Stimulated activated CD4-positive, alpha-beta T cell treated with anti-CD3 and anti-CD28 coated beads, Interleukin-1b, Interleukin-23, amount 100 ng/mL, for 1 hour (primary cell): ENCODE measurements around the gene PSMB8.
"Not testable (repeated sequence)": the region's sequence is repeated elsewhere in the genome, so short reads cannot be mapped to it uniquely, and the experiment has no call there.

Source experiments
- DNase-seq, 2 donors: peaks; one replicate each; pipeline ENCODE4 v3.0.0-alpha.2; 2020; ENCODE audit warnings: low read depth in 2 of 2

PSMB8 gene

DNA sequence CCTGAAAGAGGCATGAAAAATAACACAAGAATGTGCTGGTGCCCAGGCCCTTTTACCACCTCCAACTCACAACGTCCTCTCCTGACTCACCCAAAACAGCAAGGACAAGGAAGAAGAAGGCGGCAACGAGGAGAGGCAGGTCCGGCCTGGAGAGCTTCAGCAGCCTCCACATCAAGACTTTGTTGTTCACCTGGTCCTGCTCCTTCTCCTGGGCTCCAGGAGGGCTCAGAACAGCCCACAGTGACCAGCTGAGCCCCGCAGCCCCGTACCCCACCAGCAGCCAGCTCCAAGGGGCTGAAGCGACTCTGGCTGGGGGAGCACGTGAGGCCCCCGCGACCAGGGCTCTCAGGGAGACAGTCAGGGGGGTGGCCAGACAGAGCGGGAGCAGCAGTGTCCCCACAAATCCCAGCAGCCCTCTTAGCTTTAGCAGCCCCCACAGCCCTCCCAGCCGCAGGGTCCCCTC is 6.2 kb downstream of the PSMB8 start:
- no peak for DNase-seq

DNA sequence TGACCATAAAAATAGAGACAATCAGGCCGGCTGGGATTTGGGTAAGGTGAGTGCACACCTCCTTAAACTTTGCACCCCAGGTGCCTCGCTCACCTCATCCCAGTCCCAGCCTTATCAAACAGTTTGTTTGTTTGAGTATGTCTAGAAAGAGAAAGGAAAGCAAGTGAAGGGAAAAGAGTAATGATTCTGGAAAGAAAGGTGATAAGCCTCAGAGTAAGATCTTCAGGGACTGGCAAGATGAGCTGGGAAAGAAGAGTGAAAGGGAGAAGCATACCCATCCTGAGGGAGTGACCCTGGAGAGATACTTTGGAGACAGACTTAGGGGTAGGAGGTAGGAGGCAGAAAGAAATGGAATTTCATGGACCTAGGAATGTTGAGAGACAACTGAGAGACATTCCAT is 7.0 kb downstream of the PSMB8 start:
- no peak for DNase-seq

DNA sequence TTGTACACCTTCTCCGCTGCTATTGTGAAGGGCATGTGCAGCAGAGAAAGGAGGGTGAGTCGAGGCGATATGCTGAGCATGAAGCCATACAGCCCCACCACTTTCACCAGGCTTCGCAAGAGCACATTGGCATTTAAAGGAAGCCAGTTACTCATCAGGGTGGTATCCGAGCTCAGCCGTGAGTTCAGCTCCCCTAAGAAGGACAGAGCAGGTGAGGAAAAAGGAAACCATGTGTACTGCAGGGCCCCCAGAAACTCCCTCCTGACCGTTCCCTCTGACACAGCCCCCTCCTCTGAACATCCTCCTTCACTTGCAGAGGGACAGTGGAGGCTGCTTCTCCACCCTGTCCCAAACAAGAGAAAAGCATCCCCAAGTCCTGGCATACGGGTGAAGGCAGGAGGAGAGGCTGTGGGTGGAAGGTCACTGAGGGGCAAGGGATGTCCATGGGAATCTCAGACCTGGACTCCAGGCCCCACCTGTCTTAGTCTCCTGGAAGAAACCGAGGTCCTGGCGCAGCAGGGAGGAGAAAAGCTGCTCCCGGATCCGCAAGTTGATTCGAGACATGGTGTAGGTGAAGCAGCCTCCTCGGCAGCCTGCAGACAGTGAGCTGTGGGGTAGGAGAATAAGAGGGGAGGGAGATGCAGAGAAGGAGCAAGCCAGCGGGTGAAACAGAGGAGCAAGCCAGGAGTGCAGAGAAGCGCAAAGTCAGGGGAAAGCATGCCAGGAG is 8.5 kb downstream of the PSMB8 start:
- DNase-seq, result no peak

DNA sequence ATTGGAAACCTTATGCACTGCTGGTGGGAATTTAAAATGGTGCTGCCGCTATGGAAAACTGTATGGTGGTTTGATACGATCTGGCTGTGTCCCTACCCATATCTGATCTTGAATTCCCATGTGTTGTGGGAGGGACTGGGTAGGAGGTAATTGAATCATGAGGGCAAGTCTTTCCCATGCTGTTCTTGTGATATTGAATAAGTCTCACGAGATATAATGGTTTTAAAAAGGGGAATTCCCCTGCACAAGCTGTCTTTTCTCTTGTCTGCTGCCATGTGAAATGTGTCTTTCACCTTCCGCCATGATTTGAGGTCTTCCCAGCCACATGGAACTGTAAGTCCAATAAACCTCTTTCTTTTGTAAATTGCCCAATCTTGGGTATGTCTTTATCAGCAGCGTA is 10.2 kb downstream of the PSMB8 start:
- DNase-seq, result no peak

DNA sequence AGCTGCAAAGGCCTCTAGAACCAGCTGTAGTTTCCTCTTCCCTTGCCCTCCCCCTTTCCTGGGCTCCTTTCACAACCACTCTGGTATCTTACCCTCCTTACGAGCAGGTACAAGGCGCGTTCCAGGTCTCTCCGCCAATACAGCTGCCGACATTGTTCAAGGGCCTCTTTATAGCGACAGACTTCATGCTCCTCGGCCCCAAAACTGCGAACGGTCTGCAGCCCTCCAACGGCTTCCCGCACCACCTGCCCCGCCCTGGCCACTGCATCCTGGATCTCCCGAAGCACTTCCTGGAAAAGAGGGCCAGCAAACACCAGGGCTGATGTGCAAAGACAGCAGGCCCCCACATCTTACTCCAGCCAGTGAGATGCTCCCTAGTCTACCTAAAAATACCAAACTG is 11.3 kb downstream of the PSMB8 start:
- DNase-seq, result no peak

DNA sequence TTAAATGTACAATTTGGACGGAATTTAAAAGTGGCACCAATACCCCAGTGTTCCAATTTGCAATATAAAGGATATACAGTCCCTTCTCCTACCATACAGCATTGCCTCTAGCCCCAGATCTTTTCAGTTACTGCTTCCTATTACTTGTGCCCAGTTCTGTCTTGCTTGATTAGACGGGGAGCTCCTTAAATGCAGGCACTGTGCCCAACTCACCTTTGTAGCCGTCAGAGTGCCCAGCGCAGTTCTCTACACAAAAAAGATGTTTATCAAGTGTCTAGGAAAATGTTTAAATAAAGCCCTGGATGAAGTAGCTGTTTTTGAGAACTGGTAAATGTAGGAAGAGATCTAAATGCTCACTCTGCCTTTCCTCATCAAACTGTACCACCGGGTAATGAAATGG is 12.9 kb downstream of the PSMB8 start:
- no peak for DNase-seq

DNA sequence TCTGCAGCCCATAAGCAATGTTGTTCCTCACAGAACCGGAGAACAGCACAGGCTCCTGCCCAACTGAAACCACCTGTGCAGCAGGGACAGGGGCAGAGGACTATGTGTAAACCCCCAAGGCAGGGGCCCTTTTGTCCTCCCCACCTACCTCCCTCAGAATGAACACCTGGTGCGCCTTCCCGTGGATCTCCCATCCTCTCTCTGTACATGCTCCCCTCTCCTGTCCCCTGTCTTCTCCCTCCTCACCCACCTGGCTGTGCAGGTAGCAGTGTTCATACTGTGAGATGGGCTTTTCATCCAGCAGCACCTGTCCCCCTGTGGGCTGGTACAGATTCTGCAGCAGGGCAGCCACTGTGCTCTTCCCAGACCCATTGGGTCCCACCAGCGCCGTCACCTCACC is 13.8 kb downstream of the PSMB8 start:
- no peak for DNase-seq

DNA sequence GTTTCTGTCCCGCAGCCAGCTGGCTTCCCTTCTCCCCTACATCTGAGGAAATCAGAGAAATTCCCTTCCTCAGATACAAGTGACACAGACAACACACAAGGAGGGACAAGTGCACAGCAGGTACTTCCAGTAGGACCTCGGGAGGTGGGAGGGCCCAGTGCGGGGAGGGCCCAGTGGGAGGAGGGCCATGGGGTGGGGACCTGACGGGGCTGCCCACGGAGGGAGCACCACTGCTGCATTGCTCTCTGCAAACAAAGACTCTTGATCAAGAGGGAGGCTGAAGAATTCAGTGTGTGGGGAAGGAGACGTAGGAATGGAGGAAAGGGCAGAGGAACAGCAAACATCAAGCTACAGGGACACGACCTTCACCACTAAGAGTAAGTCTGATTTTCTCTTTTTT is 14.4 kb downstream of the PSMB8 start:
- no peak for DNase-seq

DNA sequence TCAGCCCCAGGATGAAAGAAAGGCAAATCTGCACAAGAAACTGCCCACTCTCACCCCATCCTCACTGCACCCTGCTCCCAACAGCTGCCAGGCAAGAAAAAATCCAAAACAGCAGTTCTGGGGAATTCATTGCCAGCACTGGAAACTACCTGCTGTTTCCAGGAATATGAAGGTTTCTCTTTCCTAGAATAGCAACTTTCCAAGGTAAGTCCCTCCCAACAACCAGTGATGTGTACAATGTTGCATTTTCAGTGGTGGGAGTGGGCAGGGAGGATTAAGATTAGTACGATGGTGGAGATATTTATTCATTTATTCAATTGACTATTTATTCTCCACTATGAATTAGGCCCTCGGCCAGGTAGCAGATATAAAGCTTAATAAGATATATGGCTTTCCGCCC is 16.8 kb downstream of the PSMB8 start:
- no peak for DNase-seq

DNA sequence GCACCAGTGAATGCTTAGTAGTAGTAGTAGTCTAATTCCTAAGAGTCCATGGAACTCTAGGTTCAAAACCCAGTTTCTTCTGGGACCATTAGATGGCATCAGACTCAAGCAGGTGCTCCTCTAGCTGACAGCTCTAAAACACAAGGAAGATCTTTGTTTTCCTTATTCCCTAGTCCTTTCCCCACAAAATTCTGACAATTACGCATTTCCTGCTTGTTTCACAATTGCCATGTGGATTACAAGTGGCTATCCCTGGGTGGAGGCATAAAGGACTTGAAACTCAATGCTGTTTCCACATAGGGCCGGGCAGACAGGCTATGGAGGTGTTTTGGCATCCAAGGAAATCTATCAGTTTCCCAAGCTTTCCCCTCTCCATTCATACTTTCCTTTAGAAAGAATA is 17.9 kb downstream of the PSMB8 start:
- no peak for DNase-seq

DNA sequence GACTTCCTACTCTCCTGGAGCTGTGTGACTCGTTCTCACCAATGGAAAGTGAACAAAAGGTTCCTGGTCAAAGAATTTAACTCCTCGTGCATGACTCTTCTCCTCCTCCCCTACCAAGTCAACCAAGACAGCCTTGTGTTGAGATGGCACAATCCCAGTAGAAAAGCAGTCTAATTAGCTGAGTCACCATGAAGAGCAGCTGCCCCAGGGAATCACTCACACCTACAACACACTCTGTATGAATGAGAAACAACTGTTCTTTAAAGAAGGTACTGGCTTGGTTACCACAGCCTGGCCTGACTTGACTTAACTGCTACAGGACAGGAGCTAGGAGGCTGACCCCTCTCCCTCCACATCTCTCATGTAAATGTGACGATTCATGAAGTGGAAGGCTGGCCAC is 24.1 kb downstream of the PSMB8 start:
- DNase-seq, result no peak

DNA sequence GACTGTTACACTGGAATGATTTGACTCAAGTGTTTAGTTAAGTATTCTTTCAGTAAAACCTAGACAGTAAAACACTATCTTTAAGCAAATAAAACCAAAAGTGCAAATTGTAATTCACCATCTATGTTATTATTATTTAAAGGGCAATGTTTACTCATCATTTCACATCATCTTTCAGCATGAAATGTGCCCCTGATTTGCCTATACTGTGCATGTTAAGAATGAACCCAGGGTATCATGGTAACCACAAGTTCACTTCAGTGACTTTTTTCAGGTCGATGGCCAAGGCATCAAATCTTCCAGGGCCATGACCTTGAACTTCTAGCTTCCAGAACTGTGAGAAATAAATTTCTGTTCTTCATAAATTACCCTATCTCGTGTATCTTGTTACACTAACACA is 25.0 kb downstream of the PSMB8 start:
- DNase-seq, result no peak

DNA sequence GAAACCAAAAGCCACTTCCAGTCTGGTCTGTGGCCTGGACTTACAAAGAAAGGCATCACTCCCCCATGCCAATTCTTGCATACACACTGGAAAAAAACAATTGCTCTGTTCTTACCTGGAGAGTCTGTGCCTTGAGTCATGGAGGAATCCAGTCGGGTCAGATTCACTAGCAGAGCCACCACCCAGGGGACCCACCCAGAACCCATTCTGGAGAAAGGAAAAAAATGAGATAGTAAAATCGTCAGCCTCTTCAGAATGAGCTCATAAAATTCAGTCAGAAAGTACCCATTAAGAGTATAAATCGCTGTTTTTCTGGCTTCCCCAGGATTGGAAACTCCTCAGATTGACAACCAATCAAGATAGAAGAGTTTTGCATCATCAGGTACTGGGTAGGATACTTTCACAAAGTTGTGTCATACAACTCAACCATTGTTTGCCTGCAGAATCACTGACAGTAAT is 27.1 kb downstream of the PSMB8 start, which contains the start of gene HLA-DOB:
TSS of gene HLA-DOB (minus strand) at position 257 of the 459 bp plus-strand sequence. CDS start at position 206, 51 bp downstream.
- no peak for DNase-seq

DNA sequence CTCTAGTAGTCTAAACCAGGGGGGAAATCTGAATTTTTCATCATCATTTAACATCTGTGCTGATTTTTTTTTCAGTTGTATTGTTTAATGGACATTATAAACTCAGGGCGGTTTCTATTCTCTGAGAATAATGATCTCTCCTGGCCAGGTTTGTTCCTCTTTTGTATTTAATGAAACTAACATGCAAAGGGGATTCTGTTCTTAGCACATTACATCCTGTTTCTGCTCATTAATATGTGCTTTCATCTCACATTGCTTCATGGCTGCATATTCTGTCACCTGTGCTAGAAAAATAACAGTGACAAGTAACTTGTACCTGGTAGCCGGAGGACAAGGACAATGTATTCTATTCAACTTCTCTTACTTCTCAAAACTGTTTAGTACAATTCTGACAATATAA is 27.9 kb downstream of the PSMB8 start:
- no peak for DNase-seq

DNA sequence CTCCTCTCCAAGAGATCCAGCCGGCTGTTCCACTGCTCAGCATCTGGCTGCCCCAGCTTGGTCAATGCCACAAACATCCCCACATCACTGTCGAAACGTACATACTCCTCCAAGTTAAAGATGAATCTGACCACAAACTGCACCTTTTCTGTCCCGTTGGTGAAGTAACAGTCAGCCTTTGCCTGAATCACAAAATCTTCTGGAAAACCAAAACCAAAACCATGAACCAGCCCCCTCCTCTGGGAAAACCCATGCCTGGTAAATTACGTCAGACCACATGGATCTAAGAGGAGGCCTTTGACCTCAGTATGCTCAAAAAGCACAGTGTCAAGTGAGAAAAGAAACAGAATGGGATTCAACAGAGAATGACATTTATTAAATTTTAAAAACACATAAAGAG is 28.7 kb downstream of the PSMB8 start:
- no peak for DNase-seq

DNA sequence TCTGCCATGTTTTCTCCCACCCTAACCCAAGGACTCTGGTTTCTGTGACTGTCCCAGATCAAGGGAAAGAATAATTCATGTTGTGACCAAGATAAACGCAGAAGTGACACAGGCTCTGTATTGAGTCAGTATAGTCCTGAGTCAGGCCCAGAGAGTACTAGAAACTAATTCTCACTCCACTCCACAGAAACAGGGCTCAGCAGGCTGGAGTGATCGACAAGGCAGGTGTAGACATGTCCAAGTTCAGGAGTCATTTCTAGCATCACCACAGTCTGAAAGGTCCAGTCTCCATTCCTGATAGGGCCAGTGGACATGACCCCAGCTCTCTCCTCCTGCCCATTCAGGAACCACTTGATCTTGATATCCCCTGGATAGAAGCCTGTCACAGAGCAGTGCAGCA is 29.7 kb downstream of the PSMB8 start:
- no peak for DNase-seq

DNA sequence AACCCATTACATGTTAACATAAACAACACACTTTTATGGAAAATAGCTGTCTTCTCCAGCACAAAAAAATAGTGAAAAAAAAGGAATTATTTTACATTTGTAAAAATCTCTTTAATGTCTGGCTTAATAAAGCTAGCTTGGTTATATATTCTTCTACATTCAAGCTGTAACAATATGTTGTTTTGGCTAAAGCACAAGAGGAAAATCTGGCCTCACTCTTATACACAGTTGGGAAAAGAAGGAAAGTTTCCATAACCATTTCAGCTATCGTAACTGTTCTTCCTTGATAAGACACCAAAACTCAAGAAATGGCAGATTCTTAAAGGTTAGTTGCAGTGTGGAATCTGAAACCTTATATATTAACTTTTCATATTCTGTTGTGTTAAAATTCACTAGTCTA is 34.7 kb downstream of the PSMB8 start:
- DNase-seq, result no peak

DNA sequence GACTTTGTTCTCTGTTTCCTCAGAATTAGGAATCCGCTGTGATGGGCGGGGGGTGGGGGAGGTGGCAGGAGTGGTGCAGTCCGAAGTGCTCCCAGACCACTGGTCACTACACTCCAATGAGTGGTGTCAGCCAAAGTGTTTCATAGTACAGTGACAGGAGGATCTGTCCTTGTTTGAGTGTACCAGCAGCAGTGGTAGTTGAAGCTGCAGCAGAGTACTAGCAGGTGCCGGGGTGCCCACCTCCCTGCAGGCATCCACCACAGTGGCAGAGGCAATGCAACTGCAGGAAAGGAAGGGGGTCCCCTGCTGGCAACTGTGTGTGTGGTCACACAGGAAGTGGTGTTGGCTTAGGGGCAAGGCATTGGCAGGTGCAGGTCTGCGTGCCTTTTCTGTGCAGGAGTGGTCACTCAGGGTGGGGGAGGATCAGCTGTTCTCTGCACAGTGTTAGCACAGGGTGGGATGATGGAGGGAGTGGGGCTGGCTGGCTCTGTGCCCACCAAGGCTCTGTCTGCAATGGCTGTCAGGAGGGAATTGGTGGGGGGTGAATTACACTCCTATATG is 36.7 kb downstream of the PSMB8 start:
- no peak for DNase-seq

DNA sequence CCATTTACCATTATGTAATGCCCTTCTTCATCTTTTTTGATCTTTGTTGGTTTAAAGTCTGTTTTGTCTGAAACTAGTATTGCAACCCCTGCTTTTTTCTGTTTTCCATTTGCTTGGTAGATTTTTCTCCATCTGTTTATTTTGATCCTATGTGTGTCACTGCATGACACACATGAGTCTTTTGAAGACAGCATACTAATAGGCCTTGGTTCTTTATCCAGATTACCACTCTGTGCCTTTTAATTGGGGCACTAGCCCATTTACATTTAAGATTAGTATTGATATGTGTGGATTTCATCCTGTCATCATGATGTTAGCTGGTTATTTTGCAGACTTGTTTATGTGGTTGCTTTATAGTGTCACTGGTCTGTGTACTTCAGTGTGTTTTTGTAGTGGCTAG is 38.4 kb downstream of the PSMB8 start:
- DNase-seq, result not testable (repeated sequence)

DNA sequence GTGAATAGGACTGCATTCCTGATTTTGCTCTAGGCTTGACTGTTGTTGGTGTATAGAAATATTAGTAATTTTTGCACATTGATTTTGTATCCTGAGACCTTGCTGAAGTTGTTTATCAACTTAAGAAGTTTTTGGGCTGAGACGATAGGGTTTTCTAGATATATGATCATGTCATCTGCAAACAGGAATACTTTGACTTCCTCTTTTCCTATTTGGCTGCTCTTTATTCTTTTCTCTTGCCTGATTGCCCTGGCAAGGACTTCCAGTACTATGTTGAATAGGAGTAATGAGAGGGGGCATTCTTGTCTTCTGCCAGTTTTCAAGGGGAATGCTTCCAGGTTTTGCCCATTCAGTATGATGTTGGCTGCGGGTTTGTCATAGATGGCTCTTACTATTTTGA is 40.4 kb downstream of the PSMB8 start:
- DNase-seq, result no peak

DNA sequence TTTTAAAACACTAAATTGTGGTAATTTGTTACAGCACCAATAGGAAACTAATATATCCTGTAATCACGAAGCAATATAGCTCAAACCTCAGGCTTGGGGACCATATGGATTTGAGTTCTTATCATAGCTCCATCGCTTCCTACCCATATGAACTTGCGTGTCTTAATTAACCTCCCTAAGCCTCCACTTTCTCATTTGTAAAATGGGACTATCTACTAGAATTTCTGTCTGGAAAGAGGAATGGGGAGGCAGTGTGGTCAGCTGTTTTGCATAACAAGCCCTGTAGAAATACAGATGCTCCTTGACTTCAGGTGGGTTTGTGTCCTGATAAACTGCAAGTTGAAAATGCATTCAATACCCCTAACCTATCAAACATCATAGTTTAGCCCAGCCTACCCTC is 44.1 kb downstream of the PSMB8 start:
- DNase-seq, result no peak

DNA sequence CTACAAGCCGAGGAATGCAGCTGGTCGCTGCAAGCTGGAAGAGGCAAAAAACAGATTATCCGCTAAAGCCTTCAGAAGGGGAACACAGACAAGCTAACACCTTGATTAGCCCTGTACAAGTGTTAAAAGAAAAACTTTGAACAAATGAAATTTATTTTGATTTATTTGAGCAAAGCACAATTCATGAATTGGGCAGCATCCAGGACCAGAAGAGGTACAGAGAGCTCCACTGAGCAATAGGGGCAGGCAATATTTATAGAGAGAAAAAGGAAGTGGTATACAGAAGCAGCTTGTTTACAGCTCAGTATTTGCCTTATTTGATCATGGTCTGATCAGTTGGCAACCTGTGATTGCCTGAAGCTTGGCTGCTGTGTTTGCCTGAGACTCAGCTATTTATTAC is 44.7 kb downstream of the PSMB8 start:
- DNase-seq, result no peak
